Endothelial cell of umbilical vein (primary cell): Measurements from ENCODE around the gene PLXNB3.

Experiments used
- EZH2 ChIP-seq: IDR thresholded peaks from 2 replicates; pipeline ENCODE4 v1.6.1; 2012; ENCODE audit warnings: borderline replicate concordance, low read depth, mild to moderate bottlenecking, moderate library complexity, low read length, inconsistent platforms; ENCODE audit not compliant: severe bottlenecking
- FOS ChIP-seq: IDR thresholded peaks from 2 replicates; pipeline ENCODE4 v1.6.1; 2011; ENCODE audit warnings: mild to moderate bottlenecking, low read length, moderate library complexity, borderline replicate concordance; ENCODE audit not compliant: insufficient read depth
- GATA2 ChIP-seq: IDR thresholded peaks from 2 replicates; pipeline ENCODE4 v1.7.0; 2011; ENCODE audit warnings: low read depth, mild to moderate bottlenecking, moderate library complexity, mixed read lengths, low read length; ENCODE audit not compliant: insufficient read length, insufficient read depth
- JUN ChIP-seq: IDR thresholded peaks from 2 replicates; pipeline ENCODE4 v1.6.1; 2011; ENCODE audit warnings: borderline replicate concordance, low read depth; ENCODE audit not compliant: insufficient read length, insufficient read depth
- MAX ChIP-seq: IDR thresholded peaks from 2 replicates; pipeline ENCODE4 v1.6.1; 2011; ENCODE audit not compliant: insufficient read depth, insufficient read length
- MYC ChIP-seq: IDR thresholded peaks from one replicate; pipeline ENCODE4 v1.6.1; 2011; ENCODE audit warnings: mild to moderate bottlenecking, low read depth, low read length
- POLR2A ChIP-seq: IDR thresholded peaks from 2 replicates; pipeline ENCODE4 v1.6.1; 2012; ENCODE audit warnings: low read depth, mild to moderate bottlenecking, control low read depth, low read length
- POLR2AphosphoS5 ChIP-seq: IDR thresholded peaks from 2 replicates; pipeline ENCODE4 v1.6.1; 2012; ENCODE audit warnings: low read depth, mild to moderate bottlenecking, control low read depth, low read length, moderate library complexity; ENCODE audit not compliant: insufficient read depth
- TF ChIP-seq, protein P1 (sequence below), 2 donors: IDR thresholded peaks; 1 replicate in 1 of 2; 2 replicates in 1 of 2; pipeline ENCODE4 v1.5.1; 2011; ENCODE audit warnings: low read length in 2 of 2, mild to moderate bottlenecking in 2 of 2, moderate library complexity in 2 of 2, control low read depth in 1 of 2, inconsistent platforms in 1 of 2, low read depth in 1 of 2; ENCODE audit not compliant: insufficient read depth in 1 of 2; ENCODE audit errors: extremely low read depth in 1 of 2

- TF ChIP-seq POLR2AphosphoS5 (no peak), MYC (no peak), POLR2A (no peak), EZH2 (no peak), JUN (no peak), GATA2 (no peak), MAX (no peak), FOS (no peak)
- TF ChIP-seq, protein P1, sequence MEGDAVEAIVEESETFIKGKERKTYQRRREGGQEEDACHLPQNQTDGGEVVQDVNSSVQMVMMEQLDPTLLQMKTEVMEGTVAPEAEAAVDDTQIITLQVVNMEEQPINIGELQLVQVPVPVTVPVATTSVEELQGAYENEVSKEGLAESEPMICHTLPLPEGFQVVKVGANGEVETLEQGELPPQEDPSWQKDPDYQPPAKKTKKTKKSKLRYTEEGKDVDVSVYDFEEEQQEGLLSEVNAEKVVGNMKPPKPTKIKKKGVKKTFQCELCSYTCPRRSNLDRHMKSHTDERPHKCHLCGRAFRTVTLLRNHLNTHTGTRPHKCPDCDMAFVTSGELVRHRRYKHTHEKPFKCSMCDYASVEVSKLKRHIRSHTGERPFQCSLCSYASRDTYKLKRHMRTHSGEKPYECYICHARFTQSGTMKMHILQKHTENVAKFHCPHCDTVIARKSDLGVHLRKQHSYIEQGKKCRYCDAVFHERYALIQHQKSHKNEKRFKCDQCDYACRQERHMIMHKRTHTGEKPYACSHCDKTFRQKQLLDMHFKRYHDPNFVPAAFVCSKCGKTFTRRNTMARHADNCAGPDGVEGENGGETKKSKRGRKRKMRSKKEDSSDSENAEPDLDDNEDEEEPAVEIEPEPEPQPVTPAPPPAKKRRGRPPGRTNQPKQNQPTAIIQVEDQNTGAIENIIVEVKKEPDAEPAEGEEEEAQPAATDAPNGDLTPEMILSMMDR (IDR thresholded peaks at IDR 0.05; ENCODE audit: extremely low read depth in 1 of 2, insufficient read depth in 1 of 2, low read depth in 1 of 2, low read length in 2 of 2), result no peak
Measured at GRCh38 chrX:153776120-153776599, 12.1 kb downstream of the PLXNB3 start.
